Common myeloid progenitor, CD34-positive (primary cell): ENCODE data around the gene ETV6.

Source experiments
- CTCF ChIA-PET: fragments of 350-600 bp; sonication (Branson Sonifier 250); formaldehyde crosslinking; loops from one replicate; lab custom pipeline; 2021; ENCODE audit warnings: antibody characterized with exemption; lab: Charles Lee
- POLR2A ChIA-PET: fragments of 350-600 bp; sonication (Branson Sonifier 250); formaldehyde crosslinking; loops from one replicate; lab custom pipeline; 2021; ENCODE audit warnings: antibody characterized with exemption; lab: Charles Lee
- DNase-seq, 3 donors: peaks; one replicate each; pipeline versions ENCODE4 v3.0.0 to v3.0.0-alpha.2; 2013
- H3K27ac ChIP-seq, 2 experiments: 1 replicate in 1 of 2; 2 replicates in 1 of 2; pipeline ENCODE4 v1.7.0; 2013; ENCODE audit warnings: inconsistent platforms in 2 of 2, low read length in 2 of 2, mild to moderate bottlenecking in 2 of 2, low read depth in 1 of 2, moderate library complexity in 1 of 2; ENCODE audit not compliant: severe bottlenecking in 2 of 2, insufficient read depth in 1 of 2, poor library complexity in 1 of 2
- H3K27me3 ChIP-seq, 5 experiments: replicated peaks in 2 of 5; 1 replicate in 3 of 5; 2 replicates in 2 of 5; pipeline versions ENCODE4 v1.6.1 to v1.7.0; 2013; ENCODE audit warnings: low read length in 4 of 5, mild to moderate bottlenecking in 2 of 5, moderate library complexity in 2 of 5, inconsistent platforms in 1 of 5; ENCODE audit not compliant: insufficient read depth in 5 of 5, control insufficient read depth in 4 of 5
- H3K36me3 ChIP-seq, 4 experiments: 1 replicate in 2 of 4; 2 replicates in 2 of 4; pipeline versions ENCODE4 v1.6.1 to v1.7.0; 2013; ENCODE audit warnings: low read length in 3 of 4, control low read depth in 1 of 4, mild to moderate bottlenecking in 1 of 4; ENCODE audit not compliant: control insufficient read depth in 4 of 4, insufficient read depth in 4 of 4
- H3K4me1 ChIP-seq, 4 experiments: 1 replicate in 3 of 4; 2 replicates in 1 of 4; pipeline versions ENCODE4 v1.6.1 to v1.7.1; 2013; ENCODE audit warnings: low read length in 3 of 4, mild to moderate bottlenecking in 3 of 4, control low read depth in 1 of 4, inconsistent platforms in 1 of 4, moderate library complexity in 1 of 4; ENCODE audit not compliant: control insufficient read depth in 4 of 4, insufficient read depth in 4 of 4; ENCODE audit errors: control extremely low read depth in 1 of 4
- H3K4me3 ChIP-seq, 7 experiments: 1 replicate in 4 of 7; 2 replicates in 3 of 7; pipeline versions ENCODE4 v1.5.1 to v1.7.0; 2013; ENCODE audit warnings: mild to moderate bottlenecking in 7 of 7, low read length in 6 of 7, moderate library complexity in 6 of 7, inconsistent platforms in 2 of 7, low read depth in 2 of 7, control low read depth in 1 of 7; ENCODE audit not compliant: insufficient read depth in 4 of 7, control insufficient read depth in 1 of 7; ENCODE audit errors: extremely low read depth in 1 of 7
- H3K9me3 ChIP-seq, 5 experiments: 1 replicate in 4 of 5; 2 replicates in 1 of 5; pipeline versions ENCODE4 v1.6.1 to v1.7.1; 2013; ENCODE audit warnings: low read length in 4 of 5, mild to moderate bottlenecking in 2 of 5, inconsistent platforms in 1 of 5, low read depth in 1 of 5, moderate library complexity in 1 of 5; ENCODE audit not compliant: control insufficient read depth in 4 of 5, insufficient read depth in 2 of 5; ENCODE audit errors: control extremely low read depth in 1 of 5
- WGBS: methylation state at CpG from one replicate; pipeline ENCODE4 v1.1.5; 2013; ENCODE audit not compliant: insufficient coverage; 5-methylcytosine and 5-hydroxymethylcytosine counted together

The ETV6 gene

DNA sequence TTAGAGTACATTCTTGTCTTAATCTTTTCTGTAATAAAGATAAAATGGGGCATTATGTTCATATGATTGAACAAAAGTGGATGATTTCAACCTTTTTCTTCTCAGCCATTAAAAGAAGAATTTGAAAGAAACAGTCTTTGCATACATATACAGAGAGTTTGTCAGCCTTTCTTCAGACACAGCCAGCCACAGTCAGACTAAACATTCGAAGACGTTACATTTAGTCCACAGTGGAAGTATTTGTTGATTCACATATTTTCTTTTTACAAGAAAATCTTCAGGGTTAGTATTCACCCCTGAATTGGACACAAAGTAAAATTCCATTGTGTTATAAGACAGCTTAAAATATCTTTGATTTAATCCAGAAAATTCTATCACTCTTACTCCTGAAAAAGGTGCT, 36.2 kb downstream of the ETV6 start:
- Histone ChIP-seq H3K9me3 (no peaks in the 10 kb centered on the region), H3K27me3 (no peaks in the 10 kb centered on the region), H3K4me1 (peaks cover 9 to 55% (median 29%) of the 10 kb centered on the region in 4 experiments), H3K27ac (peak overlapping the region in 1 of 2 experiments; percentile 60), H3K4me3 (no peak overlapping the region), H3K36me3 (peaks cover 5 to 38% (median 17%) of the 10 kb centered on the region in 4 experiments)
- ChIA-PET CTCF (interaction anchor here (0.9 to 1.1 kb wide), 2 partner anchors 23 to 103 kb away, joined by 3 read pairs; no protein-coding TSS in a partner anchor), POLR2A (no interaction called here)
- WGBS = no CpG with 5 or more reads among the region's 2 CpGs
- DNase-seq = no peak

DNA sequence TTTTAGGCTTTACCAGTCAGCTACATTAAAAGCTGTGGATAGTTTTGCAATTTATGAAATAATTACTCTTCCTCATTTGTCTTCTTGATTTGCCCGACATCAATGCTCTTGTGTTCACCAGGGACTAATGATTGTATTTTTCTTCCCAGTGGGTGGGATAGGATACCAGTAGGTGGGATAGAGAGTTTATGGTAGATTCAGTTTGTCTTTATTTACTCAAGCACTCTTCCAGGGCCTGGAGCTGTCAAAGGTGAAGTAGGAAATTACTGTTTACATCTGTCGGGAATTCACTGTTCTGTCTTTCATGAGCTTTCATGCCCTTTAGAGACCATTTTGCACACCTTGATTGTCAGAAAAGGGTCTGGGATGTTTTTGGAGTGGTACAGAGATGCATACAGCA, 36.6 kb downstream of the ETV6 start:
- ChIA-PET POLR2A (no interaction called here), CTCF (interaction anchor here (0.9 to 1.1 kb wide), 2 partner anchors 23 to 104 kb away, joined by 3 read pairs; no protein-coding TSS in a partner anchor)
- Histone ChIP-seq H3K4me3 (no peak overlapping the region), H3K9me3 (no peaks in the 10 kb centered on the region), H3K36me3 (peaks cover 5 to 38% (median 16%) of the 10 kb centered on the region in 4 experiments), H3K4me1 (peaks cover 9 to 54% (median 29%) of the 10 kb centered on the region in 4 experiments), H3K27me3 (no peaks in the 10 kb centered on the region), H3K27ac (no peak overlapping the region)
- no peak for DNase-seq
- no CpG with 5 or more reads among the region's 2 CpGs for WGBS

DNA sequence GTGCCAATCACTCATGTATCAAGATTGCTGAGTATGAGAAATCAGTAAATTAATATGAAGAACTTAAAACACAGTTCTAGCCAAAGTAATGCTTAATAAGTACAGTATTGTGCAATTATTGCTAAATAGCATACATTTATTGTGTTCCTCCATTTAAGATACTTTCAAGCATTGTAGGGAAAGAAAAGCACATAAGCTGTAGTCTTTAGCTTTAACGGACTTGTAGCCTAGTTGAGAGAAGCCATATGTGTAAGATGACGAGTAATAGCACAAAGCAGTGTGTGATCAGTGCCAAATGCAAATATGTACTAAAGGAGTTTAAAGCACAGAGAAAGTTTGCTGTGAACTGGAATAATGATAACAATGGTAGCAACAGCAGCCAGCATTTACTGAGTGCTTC, 38.1 kb downstream of the ETV6 start:
- POLR2A ChIA-PET = no interaction called here
- WGBS = 95% methylated on average over 2 of the region's 2 CpGs
- CTCF ChIA-PET = interaction anchor here (0.9 to 1.1 kb wide), 3 partner anchors 15 to 57 kb away, joined by 3 read pairs; no protein-coding TSS in a partner anchor

DNA sequence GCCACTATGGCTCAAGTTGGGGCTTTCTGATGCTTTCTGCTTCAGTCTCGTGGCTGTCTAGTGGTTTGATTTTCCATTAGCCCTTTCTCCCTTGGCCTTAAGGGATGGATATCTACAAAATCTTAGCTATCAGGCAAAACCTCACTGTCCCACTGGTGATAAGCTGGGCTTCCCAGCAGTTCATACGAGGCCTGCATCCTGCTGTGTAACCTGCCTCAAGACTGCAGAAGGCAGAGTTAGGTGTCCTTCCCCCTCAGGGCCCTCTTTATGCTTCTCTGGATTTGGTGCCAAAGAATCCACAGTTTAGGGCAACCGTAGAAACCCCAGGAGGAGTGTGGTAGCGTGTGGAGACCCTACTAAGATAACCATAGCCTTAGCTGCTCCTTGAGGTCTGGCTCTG, 38.9 kb downstream of the ETV6 start:
- Histone ChIP-seq H3K27me3 (no peaks in the 10 kb centered on the region), H3K4me1 (peaks cover 9 to 63% (median 29%) of the 10 kb centered on the region in 4 experiments), H3K27ac (peak overlapping the region; percentile 26 to 52), H3K36me3 (peaks cover 5 to 53% (median 20%) of the 10 kb centered on the region in 4 experiments), H3K9me3 (no peaks in the 10 kb centered on the region), H3K4me3 (no peak overlapping the region)
- POLR2A ChIA-PET = no interaction called here
- WGBS = 58% methylated on average over 4 of the region's 4 CpGs
- CTCF ChIA-PET = interaction anchor here (1.1 to 2.0 kb wide), 2 partner anchors 16 to 57 kb away, joined by 3 to 4 read pairs; no protein-coding TSS in a partner anchor
- no peak for DNase-seq

More for the DNA sequence above, 38.1 kb downstream of the ETV6 start:
- Histone ChIP-seq H3K27ac (peak overlapping the region in 1 of 2 experiments; percentile 52), H3K4me1 (peaks cover 9 to 64% (median 30%) of the 10 kb centered on the region in 4 experiments), H3K36me3 (peaks cover 5 to 50% (median 20%) of the 10 kb centered on the region in 4 experiments), H3K4me3 (no peak overlapping the region), H3K9me3 (no peaks in the 10 kb centered on the region), H3K27me3 (no peaks in the 10 kb centered on the region)
- DNase-seq = no peak

DNA sequence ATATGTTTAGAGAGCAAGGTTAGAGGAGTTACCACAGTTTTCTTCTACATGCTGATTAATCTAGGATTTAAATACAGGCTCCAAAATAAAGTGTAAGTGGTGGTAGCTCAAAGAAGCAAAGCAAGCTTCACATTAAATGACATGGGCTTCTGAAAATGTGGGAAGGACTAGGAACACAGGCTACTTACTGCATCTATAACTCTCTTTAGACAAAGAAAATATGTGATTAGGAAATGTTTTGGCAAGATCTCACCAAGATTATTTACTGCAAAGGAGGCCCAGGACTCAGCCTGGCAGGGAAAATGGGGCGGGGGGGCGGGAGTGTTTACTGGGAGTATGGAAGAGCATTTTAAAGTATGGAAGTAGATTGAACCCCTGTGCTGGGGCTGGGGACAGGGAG, 39.4 kb downstream of the ETV6 start:
- Histone ChIP-seq H3K27ac (peak overlapping the region in 1 of 2 experiments; percentile 52), H3K36me3 (peaks cover 5 to 58% (median 22%) of the 10 kb centered on the region in 4 experiments), H3K27me3 (no peaks in the 10 kb centered on the region), H3K9me3 (no peaks in the 10 kb centered on the region), H3K4me1 (peaks cover 6 to 62% (median 28%) of the 10 kb centered on the region in 4 experiments), H3K4me3 (no peak overlapping the region)
- 100% methylated on average over 2 of the region's 2 CpGs for WGBS
- POLR2A ChIA-PET = no interaction called here
- DNase-seq = no peak
- CTCF ChIA-PET = interaction anchor here (1.1 to 2.0 kb wide), 3 partner anchors 14 to 56 kb away, joined by 3 to 5 read pairs (median 4); no protein-coding TSS in a partner anchor

DNA sequence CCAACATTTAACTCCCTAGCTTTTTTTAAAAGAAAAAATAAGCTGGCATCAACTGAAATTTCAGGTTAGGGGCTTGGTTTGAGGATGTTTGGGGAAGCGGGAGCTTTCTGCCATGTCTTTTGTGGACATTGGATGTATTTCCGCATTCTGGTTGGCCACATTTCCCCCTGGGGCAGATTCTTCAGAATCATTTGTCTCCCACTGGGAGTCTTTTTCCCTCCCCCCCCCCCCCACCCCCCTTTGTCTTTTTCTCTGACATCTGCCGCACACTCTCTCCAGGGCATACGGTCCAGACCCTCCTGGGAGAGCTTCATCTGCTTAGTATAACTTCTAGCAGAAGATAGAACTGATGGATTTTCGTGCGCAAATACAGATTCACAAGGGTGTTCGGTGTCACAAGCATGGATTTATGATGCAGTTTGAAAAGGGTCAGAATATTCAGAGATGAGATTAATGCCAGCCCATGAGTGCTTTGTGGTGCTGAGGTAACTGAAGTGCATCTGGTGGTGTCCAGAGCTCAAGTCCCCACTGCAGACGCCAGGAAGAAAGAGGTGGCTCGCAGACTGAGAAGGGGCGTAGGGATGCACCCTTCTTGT, 40.2 kb downstream of the ETV6 start:
- ChIA-PET CTCF (interaction anchor here (0.9 to 2.0 kb wide), 6 partner anchors 15 to 142 kb away, joined by 3 to 5 read pairs (median 4); no protein-coding TSS in a partner anchor), POLR2A (no interaction called here)
- no peak overlapping the region for H3K27ac ChIP-seq
- H3K27me3 ChIP-seq = no peaks in the 10 kb centered on the region
- WGBS = 97% methylated on average over 5 of the region's 10 CpGs
- no peaks in the 10 kb centered on the region for H3K9me3 ChIP-seq
- peaks cover 3 to 54% (median 22%) of the 10 kb centered on the region in 4 experiments for H3K4me1 ChIP-seq
- H3K36me3 ChIP-seq = peaks cover 7 to 65% (median 25%) of the 10 kb centered on the region in 4 experiments
- no peak for DNase-seq
- H3K4me3 ChIP-seq = no peak overlapping the region

DNA sequence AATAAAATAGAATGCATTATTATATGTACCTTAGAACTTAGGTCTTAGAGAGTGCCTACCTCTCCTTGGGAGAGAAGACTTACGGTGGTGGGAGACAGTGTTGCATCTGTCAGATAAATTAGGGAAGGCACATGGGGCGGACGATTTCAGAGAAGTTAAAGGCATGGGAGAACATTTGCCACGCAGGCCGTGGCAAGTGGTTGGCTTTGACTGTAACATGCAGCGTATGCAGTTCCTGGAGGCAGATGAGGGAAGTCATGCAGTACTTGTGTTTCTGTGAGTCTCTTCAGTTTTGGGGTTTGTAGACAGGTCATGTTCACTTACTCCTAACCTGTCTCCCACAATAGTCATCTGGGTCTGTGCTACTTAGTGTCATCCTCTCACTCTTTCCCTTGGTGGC, 43.6 kb downstream of the ETV6 start:
- Histone ChIP-seq H3K36me3 (peaks cover 3 to 84% (median 37%) of the 10 kb centered on the region in 4 experiments), H3K27ac (no peak overlapping the region), H3K4me1 (peaks cover 3 to 41% (median 12%) of the 10 kb centered on the region in 4 experiments), H3K4me3 (no peak overlapping the region), H3K27me3 (no peaks in the 10 kb centered on the region), H3K9me3 (no peaks in the 10 kb centered on the region)
- 83% methylated on average over 6 of the region's 6 CpGs for WGBS
- ChIA-PET POLR2A (no interaction called here), CTCF (no interaction called here)
- DNase-seq = no peak
